GM04504 (cell line): Measurements from ENCODE around the gene NECTIN4.

Experiments
- DNase-seq: peaks from one replicate; pipeline ENCODE4 v3.0.0-alpha.2; 2012; ENCODE audit warnings: low read depth

NECTIN4 gene

DNA sequence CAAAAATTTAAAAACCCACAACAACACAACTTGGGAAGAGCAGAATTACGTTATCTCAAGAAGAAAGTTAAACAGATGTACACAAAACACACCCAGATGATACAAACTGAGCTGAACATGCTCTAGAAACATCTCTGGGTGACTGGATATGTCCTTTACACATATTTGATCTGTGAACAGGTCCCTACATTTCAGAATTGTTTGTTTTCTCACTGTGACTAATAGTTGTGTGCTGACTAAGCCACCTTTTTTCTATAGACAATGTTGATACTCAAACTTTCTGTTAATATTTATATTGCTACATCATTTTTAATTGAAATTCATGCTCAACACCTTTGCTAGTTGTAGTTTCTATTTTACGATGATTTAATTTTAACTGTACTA is 67.4 kb downstream of the NECTIN4 start:
- no peak for DNase-seq

DNA sequence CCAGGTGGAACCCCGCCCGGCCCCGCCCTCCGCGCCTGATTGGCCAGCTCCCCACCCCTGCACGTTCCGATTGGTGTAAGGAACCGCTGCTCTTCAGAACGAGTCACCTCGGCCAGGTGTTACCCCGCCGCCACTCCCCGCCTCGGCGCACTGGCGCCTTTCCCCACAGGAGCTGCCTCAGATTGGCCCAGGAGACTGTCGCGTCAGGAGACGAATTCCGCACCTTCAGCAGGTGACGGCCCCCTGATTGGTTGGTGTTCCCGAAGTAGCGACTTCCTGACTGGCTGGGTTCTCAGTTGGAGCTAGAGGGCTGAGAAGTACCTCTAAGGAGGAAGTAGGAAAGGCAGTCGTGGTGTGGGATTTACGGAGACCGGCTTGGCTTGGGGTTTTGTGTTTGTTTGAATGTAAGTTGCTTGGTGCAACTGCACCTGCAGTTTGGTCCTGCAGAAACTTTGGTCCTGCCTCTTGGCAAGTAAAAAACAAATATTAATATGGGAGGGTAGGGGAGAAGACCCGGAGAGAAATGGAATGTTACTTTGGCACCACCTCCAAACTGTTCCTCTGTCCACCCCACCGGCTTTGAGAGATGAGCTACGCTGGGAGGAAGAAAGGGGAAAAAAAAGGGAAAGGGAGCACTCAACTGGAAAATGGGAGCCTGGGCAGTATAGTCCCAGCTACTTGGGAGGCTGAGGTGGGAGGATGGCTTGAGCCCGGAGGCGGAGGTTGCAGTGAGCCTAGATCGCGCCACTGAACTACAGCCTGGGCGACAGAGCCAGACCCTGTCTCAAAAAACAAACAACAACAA is 68.0 kb downstream of the NECTIN4 start:
- no peak for DNase-seq
